HL-60 (cell line): ENCODE results near the gene SLC44A3.

Experiments used
- CTCF ChIP-seq: IDR thresholded peaks from one replicate; pipeline ENCODE4 v1.5.1; 2011; ENCODE audit warnings: low read length, control low read depth, inconsistent platforms; ENCODE audit not compliant: insufficient read depth
- POLR2AphosphoS5 ChIP-seq: IDR thresholded peaks from 2 replicates; pipeline ENCODE4 v1.6.1; 2012; ENCODE audit warnings: low read depth

DNA sequence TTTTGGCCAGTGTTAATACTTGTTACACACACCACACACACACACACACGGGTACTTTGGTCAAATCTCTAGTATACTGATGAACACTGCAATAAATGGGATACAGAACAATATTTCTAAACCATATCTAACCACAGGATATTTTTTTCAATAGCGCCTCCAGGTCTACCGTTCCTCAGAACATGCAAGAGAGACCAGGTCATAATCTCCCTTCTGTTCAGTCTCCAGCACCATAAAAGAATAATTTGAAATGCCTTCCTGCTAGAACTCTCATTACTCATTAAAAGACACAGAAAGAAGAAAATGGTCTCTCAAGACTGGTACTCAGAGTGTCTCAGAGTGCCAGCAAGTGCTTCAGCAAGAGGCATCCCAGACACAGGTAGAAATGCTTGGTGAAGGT, 11.5 kb upstream of the SLC44A3 start:
- TF ChIP-seq CTCF (no peak), POLR2AphosphoS5 (no peak)
